HL-60/S4 (cell line): Measurements from ENCODE around the gene RGS17.
"Not testable (repeated sequence)": the region's sequence is repeated elsewhere in the genome, so short reads cannot be mapped to it uniquely, and the experiment has no call there.

Source experiments
- in situ Hi-C: fragments of 300-500 bp; cut with MboI; formaldehyde crosslinking; loops from 2 replicates; pipeline ENCODE4 v1.14.3; 2022; ENCODE audit warnings: low sequenced_read_pairs

Gene RGS17

GRCh38 chr6:152999538-152999937 is 131.5 kb downstream of the RGS17 start:
- in situ Hi-C loops, result not testable (repeated sequence)

GRCh38 chr6:152993847-152994246 is 137.2 kb downstream of the RGS17 start:
- in situ Hi-C loops, result no loop called here

- in situ Hi-C loops, result no loop called here
These were observed 137.7 kb downstream of the RGS17 start for GRCh38 chr6:152993431-152993830.

GRCh38 chr6:152986978-152987377 is 144.1 kb downstream of the RGS17 start:
- in situ Hi-C loops, result no loop called here

GRCh38 chr6:152985300-152985699 is 145.8 kb downstream of the RGS17 start:
- in situ Hi-C loops, result not testable (repeated sequence)

GRCh38 chr6:152984513-152984872 is 146.6 kb downstream of the RGS17 start:
- in situ Hi-C loops, result no loop called here

GRCh38 chr6:152983637-152984512 is 147.2 kb downstream of the RGS17 start:
- in situ Hi-C loops, result no loop called here

GRCh38 chr6:152982904-152983636 is 148.0 kb downstream of the RGS17 start, which contains the start of gene FBXO5:
TSS of gene FBXO5 (minus strand) at chr6:152983041. CDS start at chr6:152982959, 82 bp downstream.
- in situ Hi-C loops, result no loop called here

GRCh38 chr6:152981989-152982903 is 148.8 kb downstream of the RGS17 start:
- in situ Hi-C loops, result no loop called here

GRCh38 chr6:152981219-152981618 is 149.9 kb downstream of the RGS17 start:
- in situ Hi-C loops, result no loop called here

GRCh38 chr6:152980656-152981055 is 150.4 kb downstream of the RGS17 start:
- in situ Hi-C loops, result no loop called here

- in situ Hi-C loops, result no loop called here
These were observed 152.0 kb downstream of the RGS17 start for GRCh38 chr6:152979116-152979515.

- in situ Hi-C loops, result no loop called here
These were observed 153.0 kb downstream of the RGS17 start for GRCh38 chr6:152978058-152978457.

- in situ Hi-C loops, result no loop called here
These were observed 153.5 kb downstream of the RGS17 start for GRCh38 chr6:152977556-152977955.

- in situ Hi-C loops, result no loop called here
These were observed 154.3 kb downstream of the RGS17 start for GRCh38 chr6:152976749-152977148.

- in situ Hi-C loops, result no loop called here
These were observed 155.7 kb downstream of the RGS17 start for GRCh38 chr6:152975204-152975915.

- in situ Hi-C loops, result no loop called here
These were observed 157.2 kb downstream of the RGS17 start for GRCh38 chr6:152973916-152974315.

- in situ Hi-C loops, result no loop called here
These were observed 161.2 kb downstream of the RGS17 start for GRCh38 chr6:152969688-152970418.

GRCh38 chr6:152966168-152966894 is 164.8 kb downstream of the RGS17 start:
- in situ Hi-C loops, result not testable (repeated sequence)
